GM13977 (cell line): ENCODE results near the gene APLNR.

Source experiments
- DNase-seq: peaks from one replicate; pipeline ENCODE4 v3.0.0; 2012; ENCODE audit warnings: low spot score
- CTCF ChIP-seq: IDR thresholded peaks from 2 replicates; pipeline ENCODE4 v1.5.1; 2012; ENCODE audit warnings: mild to moderate bottlenecking, control low read depth; ENCODE audit not compliant: insufficient read depth; ENCODE audit errors: extremely low read depth, missing control alignments
- in situ Hi-C: fragments of 300-500 bp; cut with MboI; formaldehyde crosslinking; loops from one replicate; pipeline ENCODE4 v1.12.0; 2022; ENCODE audit warnings: low sequenced_read_pairs, low pct_unique_long_range_greater_than_20kb, mixed read lengths, inconsistent platforms; ENCODE audit not compliant: unreplicated experiment

Gene APLNR

GRCh38 chr11:57266157-57266556, 29.1 kb upstream of the APLNR start:
- no peak for TF ChIP-seq CTCF
- DNase-seq = no peak
- in situ Hi-C loops = no loop called here

DNA sequence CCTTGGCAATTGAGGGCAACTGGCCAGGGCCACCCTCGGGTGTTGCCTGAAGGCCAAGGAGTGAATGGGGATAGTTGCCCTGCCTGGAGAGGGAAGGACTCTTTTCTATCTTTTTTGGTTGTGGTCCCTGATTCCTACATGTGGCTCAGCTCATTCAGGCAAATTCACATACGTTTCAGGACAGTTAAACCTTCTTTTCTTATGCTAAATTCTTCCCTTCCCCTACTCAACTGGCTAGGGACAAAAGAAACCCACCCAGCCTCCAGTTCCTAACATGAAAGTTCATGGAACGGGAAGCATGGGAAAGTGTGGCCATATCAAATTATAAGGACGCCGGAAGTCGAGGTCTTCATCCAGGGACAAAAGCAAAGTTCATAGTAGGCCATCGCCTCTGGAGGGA, 26.3 kb upstream of the APLNR start:
- in situ Hi-C loops = no loop called here

DNA sequence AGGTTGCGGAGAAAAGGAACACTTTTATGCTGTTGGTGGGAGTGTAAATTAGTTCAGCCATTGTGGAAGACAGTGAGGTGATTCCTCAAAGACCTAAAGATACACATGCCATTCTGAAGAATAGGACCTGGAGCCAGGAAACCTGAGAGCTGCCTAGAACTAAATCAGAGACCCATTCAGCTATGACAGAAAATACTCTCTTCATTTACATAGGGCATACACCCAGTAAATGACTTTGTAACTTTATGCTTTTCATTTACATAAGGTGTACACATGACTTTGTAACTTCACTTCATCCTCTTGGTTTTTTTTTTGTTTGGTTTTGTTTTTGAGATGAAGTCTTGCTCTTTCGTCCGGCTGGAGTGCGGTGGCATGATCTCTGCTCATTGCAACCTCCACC, 25.1 kb upstream of the APLNR start:
- in situ Hi-C loops = no loop called here
- no peak for TF ChIP-seq CTCF
- DNase-seq = no peak

More for the DNA sequence above, 26.3 kb upstream of the APLNR start:
- DNase-seq = no peak
- TF ChIP-seq CTCF = no peak

GRCh38 chr11:57260937-57261783, 24.1 kb upstream of the APLNR start:
- no peak for TF ChIP-seq CTCF
- in situ Hi-C loops = no loop called here
- no peak for DNase-seq

GRCh38 chr11:57256119-57256518, 19.1 kb upstream of the APLNR start:
- no peak for DNase-seq
- no peak for TF ChIP-seq CTCF
- in situ Hi-C loops = no loop called here

GRCh38 chr11:57255618-57256017, 18.6 kb upstream of the APLNR start:
- in situ Hi-C loops = no loop called here
- no peak for TF ChIP-seq CTCF
- DNase-seq = no peak
